GM19463 (cell line): Measurements from ENCODE around the gene UBXN6.

Experiments used
- ATAC-seq: cut with Tn5 transposase; IDR thresholded peaks from one replicate; pipeline ENCODE4 v1.9.1; 2021; ENCODE audit warnings: mild to moderate bottlenecking, moderate library complexity; ENCODE audit not compliant: unreplicated experiment

Gene UBXN6

GRCh38 chr19:4493929-4494690 is 36.5 kb upstream of the UBXN6 start:
- no peak for ATAC-seq

- no peak for ATAC-seq
Observed at GRCh38 chr19:4493104-4493928, 35.7 kb upstream of the UBXN6 start.

GRCh38 chr19:4492337-4493103 is 34.9 kb upstream of the UBXN6 start:
- ATAC-seq: no peak

GRCh38 chr19:4491446-4491845 is 33.9 kb upstream of the UBXN6 start:
- ATAC-seq: no peak

- ATAC-seq: no peak
Observed at GRCh38 chr19:4488496-4488895, 30.9 kb upstream of the UBXN6 start.

- ATAC-seq: no peak
Observed at GRCh38 chr19:4487572-4487971, 30.0 kb upstream of the UBXN6 start.

- ATAC-seq: no peak
Observed at GRCh38 chr19:4483385-4483784, 25.8 kb upstream of the UBXN6 start.

GRCh38 chr19:4482721-4483364 is 25.2 kb upstream of the UBXN6 start:
- ATAC-seq: no peak

- no peak for ATAC-seq
Observed at GRCh38 chr19:4477034-4477801, 19.6 kb upstream of the UBXN6 start.

GRCh38 chr19:4474514-4475022 is 17.0 kb upstream of the UBXN6 start:
- ATAC-seq: no peak

GRCh38 chr19:4473763-4474513 is 16.3 kb upstream of the UBXN6 start:
- no peak for ATAC-seq

GRCh38 chr19:4473011-4473762 is 15.6 kb upstream of the UBXN6 start:
- no peak for ATAC-seq

GRCh38 chr19:4472174-4472974 is 14.8 kb upstream of the UBXN6 start, which contains the start of gene HDGFL2:
Gene HDGFL2, plus strand, starts transcription at chr19:4472297. Its CDS starts 54 bp downstream, at chr19:4472351.
- no peak for ATAC-seq

- peak; percentile 77 for ATAC-seq
Observed at GRCh38 chr19:4471403-4472173, 14.0 kb upstream of the UBXN6 start.

- ATAC-seq: no peak
Observed at GRCh38 chr19:4467835-4468234, 10.2 kb upstream of the UBXN6 start.

GRCh38 chr19:4464815-4465581 is 7.4 kb upstream of the UBXN6 start:
- no peak for ATAC-seq
